ENCODE data around the gene KLHDC7B. TPM values are rescaled to one million over a fixed set of nuclear protein-coding genes. Genes with fewer than 3 reads are reported as not detected.

The KLHDC7B gene
- total and polyA plus RNA-seq, 2 experiments from 2014 or later = 0.75 to 1.7 TPM

- H2AFZ ChIP-seq = peak overlapping the region; percentile 39
- DNase-seq (ENCODE audit: low spot score) = no peak
- WGBS (ENCODE audit: low lambda C conversion rate, missing lambda C conversion rate) = 8% methylated on average over 27 of the region's 39 CpGs
Observed at GRCh38 chr22:50581950-50582492, 36.3 kb downstream of the KLHDC7B start.

GRCh38 chr22:50582493-50583293, 37.0 kb downstream of the KLHDC7B start, which contains the start of gene CHKB:
TSS of gene CHKB (minus strand) at chr22:50582849. CDS start at chr22:50582781, 68 bp downstream.
- peak; percentile 99 for DNase-seq (ENCODE audit: low spot score)
- Histone ChIP-seq H3K4me2 (peak within 1 kb of the TSS; percentile 92), H3K9me3 (ENCODE audit: low read depth) (no peaks in the 10 kb centered on the region), H3K27ac (peak within 1 kb of the TSS; percentile 93), H3K4me1 (ENCODE audit: insufficient read depth) (peaks cover 13% of the 10 kb centered on the region), H3K36me3 (replicated peaks; ENCODE audit: insufficient read depth, low read depth) (no peaks in the 10 kb centered on the region), H3K27me3 (no peaks in the 10 kb centered on the region), H4K20me1 (ENCODE audit: insufficient read depth, poor library complexity, severe bottlenecking) (no peaks in the 10 kb centered on the region), H3K4me3 (peak within 1 kb of the TSS; percentile 32), H3K9me2 (replicated peaks; ENCODE audit: insufficient read depth) (no peaks in the 10 kb centered on the region), H2AFZ (peak within 1 kb of the TSS; percentile 39), H3K79me2 (peaks cover 18% of the 10 kb centered on the region)
- WGBS (ENCODE audit: low lambda C conversion rate, missing lambda C conversion rate) = under 1% methylated on average over 79 of the region's 96 CpGs
- no peak for TF ChIP-seq CTCF (IDR thresholded peaks at IDR 0.05; ENCODE audit: poor library complexity)
- TF ChIP-seq EZH2phosphoT487 (IDR thresholded peaks at IDR 0.05; ENCODE audit: low read depth, severe bottlenecking, unreplicated experiment) = no peak
- TF ChIP-seq EZH2 (IDR thresholded peaks at IDR 0.05; ENCODE audit: borderline replicate concordance) = no peak

More at GRCh38 chr22:50581950-50582492, 36.3 kb downstream of the KLHDC7B start:
- Histone ChIP-seq H4K20me1 (ENCODE audit: insufficient read depth, poor library complexity, severe bottlenecking) (no peaks in the 10 kb centered on the region), H3K27me3 (no peaks in the 10 kb centered on the region), H3K9me2 (replicated peaks; ENCODE audit: insufficient read depth) (no peaks in the 10 kb centered on the region), H3K4me3 (peak overlapping the region; percentile 23), H3K27ac (peak overlapping the region; percentile 93), H3K4me1 (ENCODE audit: insufficient read depth) (peaks cover 13% of the 10 kb centered on the region), H3K36me3 (replicated peaks; ENCODE audit: insufficient read depth, low read depth) (no peaks in the 10 kb centered on the region), H3K79me2 (peaks cover 18% of the 10 kb centered on the region), H3K9me3 (ENCODE audit: low read depth) (no peaks in the 10 kb centered on the region), H3K4me2 (peak overlapping the region; percentile 92)
- no peak for TF ChIP-seq EZH2 (IDR thresholded peaks at IDR 0.05; ENCODE audit: borderline replicate concordance)
- TF ChIP-seq CTCF (IDR thresholded peaks at IDR 0.05; ENCODE audit: poor library complexity) = no peak
- TF ChIP-seq EZH2phosphoT487 (IDR thresholded peaks at IDR 0.05; ENCODE audit: low read depth, severe bottlenecking, unreplicated experiment) = no peak

GRCh38 chr22:50583294-50583861, 37.7 kb downstream of the KLHDC7B start:
- Histone ChIP-seq H3K4me3 (peak overlapping the region; percentile 32), H4K20me1 (ENCODE audit: insufficient read depth, poor library complexity, severe bottlenecking) (no peaks in the 10 kb centered on the region), H3K9me2 (replicated peaks; ENCODE audit: insufficient read depth) (no peaks in the 10 kb centered on the region), H2AFZ (peak overlapping the region; percentile 24), H3K36me3 (replicated peaks; ENCODE audit: insufficient read depth, low read depth) (no peaks in the 10 kb centered on the region), H3K27me3 (no peaks in the 10 kb centered on the region), H3K4me1 (ENCODE audit: insufficient read depth) (peaks cover 13% of the 10 kb centered on the region), H3K79me2 (peaks cover 18% of the 10 kb centered on the region), H3K27ac (peak overlapping the region; percentile 6), H3K9me3 (ENCODE audit: low read depth) (no peaks in the 10 kb centered on the region), H3K4me2 (peak overlapping the region; percentile 81)
- TF ChIP-seq EZH2 (IDR thresholded peaks at IDR 0.05; ENCODE audit: borderline replicate concordance) = no peak
- no peak for TF ChIP-seq EZH2phosphoT487 (IDR thresholded peaks at IDR 0.05; ENCODE audit: low read depth, severe bottlenecking, unreplicated experiment)
- TF ChIP-seq CTCF (IDR thresholded peaks at IDR 0.05; ENCODE audit: poor library complexity) = no peak
- 9% methylated on average over 24 of the region's 37 CpGs for WGBS (ENCODE audit: low lambda C conversion rate, missing lambda C conversion rate)
- no peak for DNase-seq (ENCODE audit: low spot score)

Data from hepatocyte (in vitro differentiated cells).